WERI-Rb-1 (cell line): ENCODE measurements around the gene ZMYND11.

Experiments used
- DNase-seq: peaks from one replicate; pipeline ENCODE4 v3.0.0-alpha.2; 2020
- H3K27ac ChIP-seq: fragments of 250-450 bp; sonication (Bioruptor Pico); 2 replicates; pipeline ENCODE4 v1.5.1; 2020; ENCODE audit warnings: mild to moderate bottlenecking, moderate library complexity
- H3K27me3 ChIP-seq: fragments of 250-450 bp; sonication (Bioruptor Pico); 2 replicates; pipeline ENCODE4 v1.5.1; 2021; ENCODE audit warnings: mild to moderate bottlenecking, low read depth, moderate library complexity; ENCODE audit not compliant: insufficient read depth, severe bottlenecking
- H3K36me3 ChIP-seq: fragments of 250-450 bp; sonication (Bioruptor Pico); 2 replicates; pipeline ENCODE4 v1.5.1; 2020; ENCODE audit warnings: mild to moderate bottlenecking, moderate library complexity
- H3K4me3 ChIP-seq: 2 replicates; pipeline ENCODE4 v1.5.1; 2011; ENCODE audit warnings: low read depth, mild to moderate bottlenecking, control low read depth, low read length
- H3K9me3 ChIP-seq: fragments of 250-450 bp; sonication (Bioruptor Pico); 2 replicates; pipeline ENCODE4 v1.5.1; 2021; ENCODE audit warnings: mild to moderate bottlenecking, moderate library complexity; ENCODE audit not compliant: severe bottlenecking
- CTCF ChIP-seq: IDR thresholded peaks from 2 replicates; pipeline ENCODE4 v1.5.1; 2011; ENCODE audit warnings: low read depth, mild to moderate bottlenecking, control low read depth, inconsistent platforms, low read length

ZMYND11 gene

GRCh38 chr10:235915-236314 lies 100.7 kb downstream of the ZMYND11 start:
- TF ChIP-seq CTCF, result no peak
- no peaks in the 10 kb centered on the region for H3K36me3 ChIP-seq
- no peak for DNase-seq
- no peak overlapping the region for H3K4me3 ChIP-seq
- H3K9me3 ChIP-seq, result no peaks in the 10 kb centered on the region
- H3K27ac ChIP-seq, result no peak overlapping the region
- H3K27me3 ChIP-seq, result no peaks in the 10 kb centered on the region

GRCh38 chr10:239109-239508 lies 103.9 kb downstream of the ZMYND11 start:
- no peak for TF ChIP-seq CTCF
- Histone ChIP-seq H3K27ac (no peak overlapping the region), H3K27me3 (no peaks in the 10 kb centered on the region), H3K4me3 (no peak overlapping the region), H3K9me3 (no peaks in the 10 kb centered on the region), H3K36me3 (no peaks in the 10 kb centered on the region)
- DNase-seq, result no peak

- no peak for TF ChIP-seq CTCF
- no peak overlapping the region for H3K27ac ChIP-seq
- H3K9me3 ChIP-seq, result no peaks in the 10 kb centered on the region
- DNase-seq, result no peak
- no peak overlapping the region for H3K4me3 ChIP-seq
- H3K36me3 ChIP-seq, result no peaks in the 10 kb centered on the region
- no peaks in the 10 kb centered on the region for H3K27me3 ChIP-seq
Observed at GRCh38 chr10:241451-241850, 106.2 kb downstream of the ZMYND11 start.

GRCh38 chr10:241966-242643 lies 106.8 kb downstream of the ZMYND11 start:
- DNase-seq, result no peak
- no peaks in the 10 kb centered on the region for H3K27me3 ChIP-seq
- no peaks in the 10 kb centered on the region; the same call in 1 of the 2 replicates for H3K36me3 ChIP-seq
- no peak overlapping the region for H3K27ac ChIP-seq
- no peaks in the 10 kb centered on the region for H3K9me3 ChIP-seq
- no peak for TF ChIP-seq CTCF
- H3K4me3 ChIP-seq, result no peak overlapping the region

GRCh38 chr10:244227-244626 lies 109.0 kb downstream of the ZMYND11 start:
- no peak for TF ChIP-seq CTCF
- Histone ChIP-seq H3K4me3 (no peak overlapping the region), H3K36me3 (peaks cover under 1% of the 10 kb centered on the region; the same call in 1 of the 2 replicates), H3K27ac (no peak overlapping the region), H3K27me3 (no peaks in the 10 kb centered on the region), H3K9me3 (no peaks in the 10 kb centered on the region)
- no peak for DNase-seq

GRCh38 chr10:246431-246830 lies 111.2 kb downstream of the ZMYND11 start:
- no peak overlapping the region for H3K27ac ChIP-seq
- H3K27me3 ChIP-seq, result no peaks in the 10 kb centered on the region
- no peak overlapping the region for H3K4me3 ChIP-seq
- no peaks in the 10 kb centered on the region for H3K9me3 ChIP-seq
- TF ChIP-seq CTCF, result no peak
- H3K36me3 ChIP-seq, result peaks cover 4% of the 10 kb centered on the region; the same call in 1 of the 2 replicates
- DNase-seq, result no peak
